CD8-positive, alpha-beta memory T cell (primary cell): Measurements from ENCODE around the gene ACTR2. TPM values are rescaled to one million over a fixed set of nuclear protein-coding genes. Genes with fewer than 3 reads are reported as not detected.

Experiments
- CTCF ChIA-PET: fragments of 350-600 bp; sonication (Branson Sonifier 250); formaldehyde crosslinking; loops from one replicate; lab custom pipeline; 2021; ENCODE audit warnings: antibody characterized with exemption; lab: Charles Lee
- POLR2A ChIA-PET: fragments of 350-600 bp; sonication (Branson Sonifier 250); formaldehyde crosslinking; loops from one replicate; lab custom pipeline; 2021; ENCODE audit warnings: antibody characterized with exemption; lab: Charles Lee
- DNase-seq, 5 donors: peaks; one replicate each; pipeline versions ENCODE4 v3.0.0 to v3.0.0-alpha.2; 2020 to 2022; ENCODE audit warnings: mixed read lengths in 1 of 5
- H3K27ac ChIP-seq: one replicate; pipeline ENCODE4 v1.7.0; 2013; ENCODE audit warnings: low read depth, mild to moderate bottlenecking, low read length, moderate library complexity
- H3K27me3 ChIP-seq: 2 replicates; pipeline ENCODE4 v1.7.0; 2013; ENCODE audit warnings: low read length, mild to moderate bottlenecking; ENCODE audit not compliant: insufficient read depth, poor library complexity, severe bottlenecking
- H3K36me3 ChIP-seq: 2 replicates; pipeline ENCODE4 v1.7.0; 2013; ENCODE audit warnings: mild to moderate bottlenecking, low read length, moderate library complexity; ENCODE audit not compliant: insufficient read depth
- H3K4me1 ChIP-seq: 2 replicates; pipeline ENCODE4 v1.7.0; 2013; ENCODE audit warnings: mild to moderate bottlenecking, low read length, moderate library complexity; ENCODE audit not compliant: insufficient read depth
- H3K4me3 ChIP-seq: 2 replicates; pipeline ENCODE4 v1.7.0; 2013; ENCODE audit warnings: mild to moderate bottlenecking, low read length
- H3K9me3 ChIP-seq: 2 replicates; pipeline ENCODE4 v1.7.0; 2013; ENCODE audit warnings: mild to moderate bottlenecking, low read length
- H3K27ac Mint-ChIP-seq, 8 donors: one replicate each; pipeline ENCODE4 v1.8.0; 2020 to 2021; ENCODE audit warnings: mixed read lengths in 8 of 8, mild to moderate bottlenecking in 6 of 8, inconsistent platforms in 3 of 8, moderate library complexity in 3 of 8
- H3K27me3 Mint-ChIP-seq, 2 donors: one replicate each; pipeline ENCODE4 v1.8.0; 2020 to 2021; ENCODE audit warnings: mixed read lengths in 2 of 2, mild to moderate bottlenecking in 1 of 2, moderate library complexity in 1 of 2
- H3K36me3 Mint-ChIP-seq, 3 donors: one replicate each; pipeline ENCODE4 v1.8.0; 2020 to 2021; ENCODE audit warnings: mixed read lengths in 3 of 3, inconsistent platforms in 1 of 3, mild to moderate bottlenecking in 1 of 3
- H3K4me1 Mint-ChIP-seq, 3 donors: one replicate each; pipeline ENCODE4 v1.8.0; 2020 to 2021; ENCODE audit warnings: mixed read lengths in 3 of 3, inconsistent platforms in 1 of 3, mild to moderate bottlenecking in 1 of 3
- H3K4me3 Mint-ChIP-seq, 7 donors: one replicate each; pipeline ENCODE4 v1.8.0; 2020 to 2021; ENCODE audit warnings: mixed read lengths in 7 of 7, mild to moderate bottlenecking in 6 of 7, moderate library complexity in 4 of 7, inconsistent platforms in 2 of 7
- H3K9me3 Mint-ChIP-seq, 5 donors: one replicate each; pipeline ENCODE4 v1.8.0; 2020 to 2022; ENCODE audit warnings: mixed read lengths in 5 of 5, mild to moderate bottlenecking in 3 of 5, moderate library complexity in 2 of 5, inconsistent platforms in 1 of 5
- polyA plus RNA-seq: library from polyadenylated mRNA; unstranded; fragments of 300-500 nt; fragmentation: Illumina TruSeq; gene quantifications from one replicate; pipeline ENCODE4 v1.2.3, GENCODE V29; 2021
- total RNA-seq, 2 experiments: library from RNA; stranded (reverse); gene quantifications; one replicate each; pipeline ENCODE4 v1.2.3, GENCODE V29; 2021

ACTR2 gene
- total and polyA plus RNA-seq, 3 experiments from 2014 or later = 294 to 306 (median 299) TPM

DNA sequence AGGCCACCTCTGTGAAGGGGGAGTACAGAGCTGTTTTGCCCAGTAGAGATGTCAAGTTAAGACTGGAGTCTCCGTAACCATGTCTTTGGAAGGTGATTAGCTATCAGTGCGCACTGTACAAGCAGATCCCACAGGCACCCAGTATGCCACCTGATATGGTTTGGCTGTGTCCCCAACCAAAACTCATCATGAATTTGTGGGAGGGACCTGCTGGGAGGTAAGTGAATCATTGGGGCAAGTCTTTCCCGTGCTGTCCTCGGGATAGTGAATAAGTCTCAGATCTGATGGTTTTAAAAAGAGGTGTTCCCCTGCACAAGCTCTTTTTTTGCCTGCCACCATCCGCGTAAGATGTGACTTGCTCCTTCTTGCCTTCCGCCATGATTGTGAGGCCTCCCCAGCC, 90.2 kb downstream of the ACTR2 start:
- H3K36me3 Mint-ChIP-seq = peaks cover 0 to 6% (median 5%) of the 10 kb centered on the region in 3 donors
- ChIA-PET POLR2A (no interaction called here), CTCF (no interaction called here)
- no peaks in the 10 kb centered on the region for H3K27me3 Mint-ChIP-seq
- H3K4me1 Mint-ChIP-seq = peaks cover 12 to 14% (median 12%) of the 10 kb centered on the region in 3 donors
- H3K9me3 Mint-ChIP-seq = no peaks in the 10 kb centered on the region
- H3K27ac ChIP-seq = no peak overlapping the region
- no peak for DNase-seq
- no peaks in the 10 kb centered on the region for H3K9me3 ChIP-seq
- H3K27ac Mint-ChIP-seq = peak overlapping the region in 1 of 8 donors; percentile 40
- no peak overlapping the region for H3K4me3 ChIP-seq
- H3K36me3 ChIP-seq = no peaks in the 10 kb centered on the region
- H3K4me1 ChIP-seq = no peaks in the 10 kb centered on the region
- H3K27me3 ChIP-seq = no peaks in the 10 kb centered on the region
- H3K4me3 Mint-ChIP-seq = no peak overlapping the region

DNA sequence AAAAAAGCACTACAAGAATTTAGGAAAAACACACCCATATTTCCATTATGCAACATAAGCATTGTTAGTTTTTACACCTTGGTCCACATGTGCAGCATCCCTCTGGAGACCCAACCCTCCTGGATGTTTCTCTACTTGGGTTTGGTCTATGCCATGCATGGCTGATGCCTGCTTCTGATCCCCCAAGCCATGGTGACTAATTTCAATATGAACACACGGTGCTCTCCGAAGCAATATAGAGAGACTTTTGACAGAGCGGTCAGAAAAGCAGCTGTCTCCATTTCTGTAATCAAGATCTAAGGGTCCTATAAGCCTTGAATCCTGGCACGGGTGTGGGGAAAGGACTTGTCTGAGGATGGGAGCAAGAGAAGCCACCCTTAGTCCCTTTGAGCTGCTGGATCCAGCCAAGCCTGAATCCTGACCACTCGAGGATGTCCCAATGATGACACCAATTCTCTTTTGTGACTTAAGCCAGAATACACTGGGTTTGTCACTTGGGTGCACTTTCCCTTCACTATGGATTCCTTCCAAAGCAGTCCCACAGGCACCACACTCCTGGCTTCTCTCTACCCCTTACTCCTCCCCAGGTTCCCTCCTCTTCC, 91.5 kb downstream of the ACTR2 start:
- no peaks in the 10 kb centered on the region for H3K9me3 ChIP-seq
- H3K4me1 ChIP-seq = no peaks in the 10 kb centered on the region
- POLR2A ChIA-PET = no interaction called here
- no peak overlapping the region for H3K27ac ChIP-seq
- CTCF ChIA-PET = no interaction called here
- Mint-ChIP-seq H3K27ac (peak overlapping the region in 4 of 8 donors; percentile 3 to 93 (median 90)), H3K4me1 (peaks cover 12 to 16% (median 12%) of the 10 kb centered on the region in 3 donors), H3K4me3 (no peak overlapping the region), H3K27me3 (no peaks in the 10 kb centered on the region), H3K36me3 (peaks cover 0 to 1% (median 0%) of the 10 kb centered on the region in 3 donors), H3K9me3 (no peaks in the 10 kb centered on the region)
- H3K36me3 ChIP-seq = no peaks in the 10 kb centered on the region
- no peaks in the 10 kb centered on the region for H3K27me3 ChIP-seq
- H3K4me3 ChIP-seq = no peak overlapping the region
- no peak for DNase-seq

DNA sequence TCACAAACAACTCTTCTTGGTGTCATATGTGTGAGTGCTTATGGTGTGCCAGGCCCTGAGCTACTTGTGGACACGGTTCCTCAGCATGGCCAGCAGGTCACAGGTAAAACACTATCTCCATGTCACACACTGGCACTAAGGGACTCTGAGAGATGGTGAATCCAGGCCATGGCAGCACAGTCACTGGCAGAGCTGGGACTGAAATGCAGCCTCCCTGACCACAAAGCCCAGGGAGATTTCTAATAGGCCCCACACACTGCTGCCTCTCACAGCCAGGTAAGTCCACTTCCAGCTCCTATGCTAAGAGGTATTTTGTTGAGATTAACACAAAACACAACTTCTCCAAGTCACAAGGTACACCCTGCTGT, 92.0 kb downstream of the ACTR2 start:
- DNase-seq = no peak
- Mint-ChIP-seq H3K9me3 (no peaks in the 10 kb centered on the region), H3K36me3 (no peaks in the 10 kb centered on the region), H3K27me3 (no peaks in the 10 kb centered on the region), H3K27ac (peak overlapping the region in 6 of 8 donors; percentile 21 to 93 (median 88)), H3K4me1 (peaks cover 12 to 16% (median 12%) of the 10 kb centered on the region in 3 donors), H3K4me3 (no peak overlapping the region)
- no peak overlapping the region for H3K27ac ChIP-seq
- H3K4me1 ChIP-seq = no peaks in the 10 kb centered on the region
- CTCF ChIA-PET = no interaction called here
- no peaks in the 10 kb centered on the region for H3K9me3 ChIP-seq
- no peak overlapping the region for H3K4me3 ChIP-seq
- no peaks in the 10 kb centered on the region for H3K27me3 ChIP-seq
- no peaks in the 10 kb centered on the region for H3K36me3 ChIP-seq
- POLR2A ChIA-PET = no interaction called here

DNA sequence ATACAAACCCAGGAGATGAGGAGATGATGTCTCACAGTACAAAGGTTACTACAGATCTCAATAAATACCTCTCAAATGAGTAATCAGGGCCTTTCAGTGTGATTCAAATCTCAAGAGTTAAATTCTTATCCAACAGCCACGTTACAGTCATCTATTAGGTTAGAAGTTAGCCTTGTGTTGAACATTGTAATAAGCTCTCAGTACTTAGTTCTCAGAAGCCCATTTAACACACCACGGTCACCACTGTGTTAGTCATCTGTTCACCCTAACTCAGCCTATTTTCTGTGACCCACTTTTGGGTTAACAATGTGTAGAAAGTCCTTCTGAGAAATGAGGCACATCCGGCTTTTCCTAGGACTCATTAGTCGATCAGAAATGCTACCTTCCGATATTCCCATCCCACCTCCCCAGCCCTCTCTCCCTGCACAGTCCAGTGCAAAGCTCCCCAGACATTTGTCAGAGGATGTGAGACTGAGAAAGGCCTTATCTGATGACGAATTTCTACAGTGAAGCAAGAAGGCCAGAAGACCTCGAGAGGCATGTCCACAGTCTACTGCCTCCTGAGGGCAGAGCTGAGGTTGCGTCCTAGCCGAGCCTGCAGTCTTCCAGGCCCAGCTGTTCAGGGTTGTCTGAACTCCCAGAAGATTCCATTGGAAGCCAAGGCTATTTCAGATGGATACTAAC, 92.6 kb downstream of the ACTR2 start:
- Mint-ChIP-seq H3K27me3 (no peaks in the 10 kb centered on the region), H3K4me3 (peak overlapping the region in 5 of 7 donors; percentile 27 to 57 (median 50)), H3K4me1 (peaks cover 12 to 16% (median 12%) of the 10 kb centered on the region in 3 donors), H3K27ac (peak overlapping the region in 7 of 8 donors; percentile 21 to 90 (median 78)), H3K9me3 (no peaks in the 10 kb centered on the region), H3K36me3 (no peaks in the 10 kb centered on the region)
- Histone ChIP-seq H3K27me3 (no peaks in the 10 kb centered on the region), H3K36me3 (no peaks in the 10 kb centered on the region), H3K27ac (no peak overlapping the region), H3K9me3 (no peaks in the 10 kb centered on the region), H3K4me1 (no peaks in the 10 kb centered on the region), H3K4me3 (no peak overlapping the region)
- ChIA-PET POLR2A (interaction anchor here (0.6 kb wide), 1 partner anchor 82 kb away, joined by 3 read pairs; no protein-coding TSS in a partner anchor), CTCF (no interaction called here)
- no peak for DNase-seq

Other genes starting within 250 kb of the ACTR2 start
- gene SLC1A4, start 238.4 kb upstream of the ACTR2 start, total RNA-seq = 10 to 100 TPM; 21.2 to 21.3 TPM
- 1.9 TPM for gene SLC1A4, start 238.4 kb upstream of the ACTR2 start, polyA plus RNA-seq
- gene CEP68, start 171.4 kb upstream of the ACTR2 start, total RNA-seq = 1 to 10 TPM; 7.2 to 7.4 TPM
- 24.7 TPM for gene CEP68, start 171.4 kb upstream of the ACTR2 start, polyA plus RNA-seq
- gene RAB1A, start 97.7 kb upstream of the ACTR2 start, total RNA-seq = 10 to 100 TPM; 88.1 to 91.9 TPM
- gene RAB1A, start 97.7 kb upstream of the ACTR2 start, polyA plus RNA-seq = 53.9 TPM
- gene SPRED2, start 204.8 kb downstream of the ACTR2 start, total RNA-seq = 1 to 10 TPM; 3.0 to 4.0 TPM
- 1.3 TPM for gene SPRED2, start 204.8 kb downstream of the ACTR2 start, polyA plus RNA-seq